ENCODE measurements around the gene CA11. TPM values are rescaled to one million over a fixed set of nuclear protein-coding genes. Genes with fewer than 3 reads are reported as not detected.

The CA11 gene
- polyA plus RNA-seq, 1 of the 3 experiments (the other 2 are of a cell fraction), result 13.1 TPM

DNA sequence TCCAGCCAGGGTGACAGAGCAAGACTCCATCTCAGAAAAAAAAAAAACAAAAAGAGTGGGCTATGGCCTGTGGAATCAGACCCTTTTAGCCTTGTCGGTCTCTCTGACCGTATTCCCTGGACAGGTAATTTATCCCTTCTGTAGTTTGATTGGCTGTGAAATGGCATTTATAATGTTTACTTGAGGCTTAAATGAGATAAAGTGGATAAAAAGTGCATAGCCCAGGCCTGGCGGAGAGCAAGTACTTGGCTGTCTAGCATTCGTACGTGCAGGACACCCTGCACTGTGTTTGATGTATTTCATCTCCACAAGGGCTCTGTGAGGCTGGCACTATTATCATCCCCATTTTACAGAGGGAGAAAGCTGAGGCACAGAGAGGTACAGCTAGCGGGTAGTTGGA, 19.8 kb upstream of the CA11 start:
- no peaks in the 10 kb centered on the region for H3K27me3 ChIP-seq (ENCODE audit: insufficient read depth)
- no peaks in the 10 kb centered on the region for H3K79me2 ChIP-seq (ENCODE audit: insufficient read depth)
- no peak overlapping the region for H3K9ac ChIP-seq
- H3K27ac ChIP-seq (ENCODE audit: low read depth in 2 of 2, low read length in 1 of 2), result no peak overlapping the region
- no peaks in the 10 kb centered on the region for H3K9me3 ChIP-seq
- H3K4me2 ChIP-seq, result no peak overlapping the region
- H2AFZ ChIP-seq (ENCODE audit: low read depth), result no peak overlapping the region
- 92% methylated on average over 6 of the region's 6 CpGs for WGBS (ENCODE audit: low lambda C conversion rate)
- no peaks in the 10 kb centered on the region for H3K9me2 ChIP-seq
- H4K20me1 ChIP-seq (ENCODE audit: insufficient read depth), result no peaks in the 10 kb centered on the region
- no peaks in the 10 kb centered on the region for H3F3A ChIP-seq (replicated peaks; ENCODE audit: insufficient read depth)
- ChIA-PET CTCF (interaction anchor here (1.1 to 1.5 kb wide), 3 partner anchors 9 to 123 kb away, joined by 3 to 4 read pairs (median 4); partner anchors contain the start of gene CA11), POLR2A (no interaction called here)
- no peak overlapping the region for H3K4me3 ChIP-seq (ENCODE audit: low read depth in 2 of 2, low read length in 1 of 2)
- no peak for DNase-seq
- H3K36me3 ChIP-seq (replicated peaks in 1 of 2; ENCODE audit: control insufficient read depth in 1 of 2, insufficient read depth in 2 of 2, low read length in 1 of 2), result no peaks in the 10 kb centered on the region
- TF ChIP-seq SIN3A (IDR thresholded peaks at IDR 0.05; ENCODE audit: borderline replicate concordance, low read depth, low read length) (no peak), POLR2AphosphoS5 (IDR thresholded peaks at IDR 0.05; ENCODE audit: low read depth, low read length) (no peak), SMC3 (IDR thresholded peaks at IDR 0.05; ENCODE audit: low read depth, low read length) (no peak), RCOR1 (IDR thresholded peaks at IDR 0.05; ENCODE audit: low read length) (no peak), FOXJ3 (CRISPR knock-in tag; IDR thresholded peaks at IDR 0.05) (no peak), FOSL2 (IDR thresholded peaks at IDR 0.05; ENCODE audit: borderline replicate concordance, low read depth) (no peak), TCF12 (IDR thresholded peaks at IDR 0.05) (no peak), NRF1 (IDR thresholded peaks at IDR 0.05; ENCODE audit: low read depth, low read length) (no peak), NFIC (IDR thresholded peaks at IDR 0.05; ENCODE audit: borderline replicate concordance) (no peak), TEAD4 (IDR thresholded peaks at IDR 0.05; ENCODE audit: borderline replicate concordance, insufficient read depth) (no peak)
- TF ChIP-seq, protein P1, sequence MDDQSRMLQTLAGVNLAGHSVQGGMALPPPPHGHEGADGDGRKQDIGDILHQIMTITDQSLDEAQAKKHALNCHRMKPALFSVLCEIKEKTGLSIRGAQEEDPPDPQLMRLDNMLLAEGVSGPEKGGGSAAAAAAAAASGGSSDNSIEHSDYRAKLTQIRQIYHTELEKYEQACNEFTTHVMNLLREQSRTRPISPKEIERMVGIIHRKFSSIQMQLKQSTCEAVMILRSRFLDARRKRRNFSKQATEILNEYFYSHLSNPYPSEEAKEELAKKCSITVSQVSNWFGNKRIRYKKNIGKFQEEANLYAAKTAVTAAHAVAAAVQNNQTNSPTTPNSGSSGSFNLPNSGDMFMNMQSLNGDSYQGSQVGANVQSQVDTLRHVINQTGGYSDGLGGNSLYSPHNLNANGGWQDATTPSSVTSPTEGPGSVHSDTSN (IDR thresholded peaks at IDR 0.05), result no peak
- TF ChIP-seq, protein P2, sequence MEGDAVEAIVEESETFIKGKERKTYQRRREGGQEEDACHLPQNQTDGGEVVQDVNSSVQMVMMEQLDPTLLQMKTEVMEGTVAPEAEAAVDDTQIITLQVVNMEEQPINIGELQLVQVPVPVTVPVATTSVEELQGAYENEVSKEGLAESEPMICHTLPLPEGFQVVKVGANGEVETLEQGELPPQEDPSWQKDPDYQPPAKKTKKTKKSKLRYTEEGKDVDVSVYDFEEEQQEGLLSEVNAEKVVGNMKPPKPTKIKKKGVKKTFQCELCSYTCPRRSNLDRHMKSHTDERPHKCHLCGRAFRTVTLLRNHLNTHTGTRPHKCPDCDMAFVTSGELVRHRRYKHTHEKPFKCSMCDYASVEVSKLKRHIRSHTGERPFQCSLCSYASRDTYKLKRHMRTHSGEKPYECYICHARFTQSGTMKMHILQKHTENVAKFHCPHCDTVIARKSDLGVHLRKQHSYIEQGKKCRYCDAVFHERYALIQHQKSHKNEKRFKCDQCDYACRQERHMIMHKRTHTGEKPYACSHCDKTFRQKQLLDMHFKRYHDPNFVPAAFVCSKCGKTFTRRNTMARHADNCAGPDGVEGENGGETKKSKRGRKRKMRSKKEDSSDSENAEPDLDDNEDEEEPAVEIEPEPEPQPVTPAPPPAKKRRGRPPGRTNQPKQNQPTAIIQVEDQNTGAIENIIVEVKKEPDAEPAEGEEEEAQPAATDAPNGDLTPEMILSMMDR (IDR thresholded peaks at IDR 0.05), result no peak
- TF ChIP-seq, protein P3, sequence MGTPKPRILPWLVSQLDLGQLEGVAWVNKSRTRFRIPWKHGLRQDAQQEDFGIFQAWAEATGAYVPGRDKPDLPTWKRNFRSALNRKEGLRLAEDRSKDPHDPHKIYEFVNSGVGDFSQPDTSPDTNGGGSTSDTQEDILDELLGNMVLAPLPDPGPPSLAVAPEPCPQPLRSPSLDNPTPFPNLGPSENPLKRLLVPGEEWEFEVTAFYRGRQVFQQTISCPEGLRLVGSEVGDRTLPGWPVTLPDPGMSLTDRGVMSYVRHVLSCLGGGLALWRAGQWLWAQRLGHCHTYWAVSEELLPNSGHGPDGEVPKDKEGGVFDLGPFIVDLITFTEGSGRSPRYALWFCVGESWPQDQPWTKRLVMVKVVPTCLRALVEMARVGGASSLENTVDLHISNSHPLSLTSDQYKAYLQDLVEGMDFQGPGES (IDR thresholded peaks at IDR 0.05; ENCODE audit: low read depth, low read length), result no peak
- TF ChIP-seq, protein P4, sequence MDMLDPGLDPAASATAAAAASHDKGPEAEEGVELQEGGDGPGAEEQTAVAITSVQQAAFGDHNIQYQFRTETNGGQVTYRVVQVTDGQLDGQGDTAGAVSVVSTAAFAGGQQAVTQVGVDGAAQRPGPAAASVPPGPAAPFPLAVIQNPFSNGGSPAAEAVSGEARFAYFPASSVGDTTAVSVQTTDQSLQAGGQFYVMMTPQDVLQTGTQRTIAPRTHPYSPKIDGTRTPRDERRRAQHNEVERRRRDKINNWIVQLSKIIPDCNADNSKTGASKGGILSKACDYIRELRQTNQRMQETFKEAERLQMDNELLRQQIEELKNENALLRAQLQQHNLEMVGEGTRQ (IDR thresholded peaks at IDR 0.05; ENCODE audit: borderline replicate concordance, low read depth, low read length), result no peak
- no peaks in the 10 kb centered on the region; a peak in 1 of 4 replicates for H3K4me1 ChIP-seq (ENCODE audit: control insufficient read depth in 1 of 2, insufficient read depth in 2 of 2, low read depth in 1 of 2, low read length in 1 of 2)

All from SK-N-SH (cell line).